ENCODE results near the gene HSP90AA1. TPM values are rescaled to one million over a fixed set of nuclear protein-coding genes. Genes with fewer than 3 reads are reported as not detected.
A peak's percentile ranks its signal among the peaks of the same experiment; 100 is the strongest.

The HSP90AA1 gene
- total RNA-seq, 1 experiment from 2014 or later, result 116 TPM

DNA sequence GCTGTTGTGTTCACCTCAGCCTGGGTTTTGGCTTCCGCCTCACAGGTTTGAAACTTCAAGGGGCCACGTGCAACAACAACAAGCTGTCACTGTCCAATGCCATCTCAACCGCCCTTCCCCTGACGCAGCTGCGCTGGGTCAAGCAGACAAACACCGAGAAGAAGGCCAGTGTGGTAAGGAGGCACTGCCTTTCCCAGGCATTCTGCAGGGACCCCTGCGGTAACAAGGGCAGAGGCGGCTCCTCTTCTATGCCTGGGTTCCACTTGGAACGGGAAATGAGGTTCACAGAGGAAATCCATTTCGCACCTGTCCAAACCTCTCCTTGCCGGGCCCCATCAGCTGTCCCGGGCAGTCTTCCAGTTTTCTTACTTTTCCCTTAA, 36.8 kb downstream of the HSP90AA1 start:
- in situ Hi-C loops (cut with HindIII; ENCODE audit: low pct_unique_long_range_greater_than_20kb, low sequenced_read_pairs), result no loop called here

DNA sequence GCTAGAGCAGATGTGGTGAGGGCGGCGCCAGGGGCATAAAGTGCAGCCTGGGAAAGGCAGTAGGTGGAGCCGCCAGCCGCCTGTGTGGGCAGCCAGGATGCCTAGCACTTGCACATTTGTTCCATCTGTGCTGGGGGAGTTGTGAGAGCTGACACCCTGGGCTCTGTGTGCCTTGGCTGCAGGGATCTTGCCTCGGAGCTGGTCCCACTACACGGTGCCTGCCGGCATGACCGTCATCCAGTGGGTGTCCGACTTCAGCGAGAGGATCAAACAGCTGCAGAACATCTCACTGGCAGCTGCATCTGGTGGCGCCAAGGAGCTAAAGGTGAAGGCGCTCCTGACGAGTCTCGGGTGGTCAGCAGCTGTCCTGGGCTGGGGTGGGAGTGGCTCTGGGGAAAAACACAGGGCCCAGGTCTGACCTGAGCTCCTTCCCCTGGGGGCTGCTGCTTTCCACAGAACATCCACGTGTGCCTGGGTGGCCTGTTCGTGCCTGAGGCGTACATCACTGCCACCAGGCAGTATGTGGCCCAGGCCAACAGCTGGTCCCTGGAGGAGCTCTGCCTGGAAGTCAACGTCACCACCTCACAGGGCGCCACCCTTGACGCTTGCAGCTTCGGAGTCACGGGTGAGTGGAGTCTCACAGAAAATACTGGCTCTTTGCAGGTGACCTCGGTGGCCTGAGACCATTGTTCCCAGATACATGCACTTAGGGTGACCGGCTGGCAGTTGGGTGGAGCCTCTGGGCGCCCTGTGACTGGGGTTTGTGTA, 37.4 kb downstream of the HSP90AA1 start:
- DNase-seq (ENCODE audit: low read depth), result no peak
- in situ Hi-C loops (cut with HindIII; ENCODE audit: low pct_unique_long_range_greater_than_20kb, low sequenced_read_pairs), result no loop called here

More for the DNA sequence above, 36.8 kb downstream of the HSP90AA1 start:
- no peak for DNase-seq (ENCODE audit: low read depth)

DNA sequence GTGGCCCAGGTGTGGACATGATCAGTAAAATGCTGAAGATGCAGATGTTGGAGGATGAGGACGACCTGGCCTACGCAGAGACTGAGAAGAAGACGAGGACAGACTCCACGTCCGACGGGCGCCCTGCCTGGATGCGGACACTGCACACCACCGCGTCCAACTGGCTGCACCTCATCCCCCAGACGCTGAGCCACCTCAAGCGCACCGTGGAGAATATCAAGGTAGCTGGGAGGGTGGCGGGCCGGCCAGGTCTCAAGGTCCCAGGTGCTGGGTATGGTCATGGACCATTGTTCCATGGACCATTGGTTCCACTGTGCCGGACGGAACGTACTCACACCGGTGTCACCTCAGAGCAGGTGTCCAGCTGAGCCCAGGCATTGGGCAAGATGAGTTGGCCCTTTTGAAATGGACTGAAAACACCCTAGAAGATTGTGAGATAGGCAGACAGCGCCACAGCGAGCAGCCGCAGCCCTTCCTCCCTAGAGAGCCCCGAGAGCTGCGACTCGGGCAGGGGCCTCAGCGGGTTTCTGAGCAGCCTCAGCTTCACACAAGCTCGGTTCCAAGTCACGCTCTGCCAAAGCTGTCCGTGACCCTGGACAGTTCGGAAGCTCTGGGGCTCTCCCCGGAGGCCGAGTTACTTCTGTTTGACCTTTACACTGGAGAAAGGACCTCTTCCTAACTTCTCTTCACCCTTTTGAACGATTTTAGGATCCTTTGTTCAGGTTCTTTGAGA, 38.9 kb downstream of the HSP90AA1 start:
- in situ Hi-C loops (cut with HindIII; ENCODE audit: low pct_unique_long_range_greater_than_20kb, low sequenced_read_pairs), result no loop called here
- no peak for DNase-seq (ENCODE audit: low read depth)

DNA sequence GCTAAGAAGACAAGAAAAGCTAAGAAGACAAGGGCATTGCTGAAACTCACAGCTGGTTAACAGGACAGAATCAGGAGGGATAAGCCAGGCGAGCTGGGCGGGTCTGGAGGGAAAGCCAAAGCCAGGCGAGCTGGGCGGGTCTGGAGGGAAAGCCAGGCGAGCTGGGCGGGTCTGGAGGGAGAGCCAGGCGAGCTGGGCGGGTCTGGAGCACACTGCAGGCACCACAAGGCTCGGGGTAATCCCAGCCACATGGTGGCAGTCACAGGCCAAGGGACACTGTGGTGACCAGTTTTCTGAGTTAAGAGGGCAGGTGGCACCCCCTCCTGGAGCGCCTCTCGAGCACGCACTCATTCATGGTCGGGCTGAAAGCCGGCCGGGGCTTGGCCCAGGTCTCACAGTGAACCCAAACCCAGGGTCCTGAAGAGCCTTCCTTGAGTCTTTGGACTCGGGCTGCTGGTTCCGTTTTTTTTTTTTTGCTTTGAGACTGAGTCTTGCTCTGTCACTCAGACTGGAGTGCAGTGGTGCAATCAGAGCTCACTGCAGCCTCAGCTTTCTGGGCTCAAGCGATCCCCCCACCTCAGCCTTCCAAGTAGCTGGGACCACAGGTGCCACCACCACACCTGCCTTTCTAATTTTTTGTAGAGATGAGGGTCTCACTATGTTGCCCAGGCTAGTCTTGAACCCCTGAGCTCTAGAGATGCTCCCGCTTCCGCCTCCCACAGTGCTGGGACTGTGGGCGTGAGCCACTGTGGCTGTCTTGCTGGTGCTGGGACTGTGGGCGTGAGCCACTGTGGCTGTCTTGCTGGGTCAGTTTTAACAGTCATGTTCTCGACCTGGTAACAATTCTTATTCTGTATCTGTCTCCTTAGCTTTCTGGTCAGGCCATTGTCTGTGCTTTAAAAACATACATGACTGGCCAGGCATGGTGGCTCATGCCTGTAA, 40.2 kb downstream of the HSP90AA1 start:
- in situ Hi-C loops (cut with HindIII; ENCODE audit: low pct_unique_long_range_greater_than_20kb, low sequenced_read_pairs), result no loop called here
- DNase-seq (ENCODE audit: low read depth), result peak; percentile 84

DNA sequence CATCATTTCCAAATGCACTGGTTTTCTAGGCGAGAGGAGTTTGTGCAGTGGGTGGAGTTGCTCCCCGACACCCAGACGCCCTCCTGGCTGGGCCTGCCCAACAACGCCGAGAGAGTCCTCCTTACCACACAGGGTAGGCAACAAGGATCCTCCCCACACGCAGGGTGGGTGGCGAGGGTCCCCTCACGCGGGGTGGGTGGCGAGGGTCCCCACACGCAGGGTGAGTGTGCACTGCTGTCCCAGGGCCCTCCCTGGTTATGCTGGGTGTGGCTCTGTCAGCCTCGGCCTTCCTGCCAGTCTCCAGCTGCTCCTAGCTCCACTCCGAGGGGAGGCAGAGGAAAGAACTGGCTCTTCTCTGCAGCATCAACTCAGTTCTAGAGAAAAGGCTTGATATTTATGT, 42.3 kb downstream of the HSP90AA1 start:
- in situ Hi-C loops (cut with HindIII; ENCODE audit: low pct_unique_long_range_greater_than_20kb, low sequenced_read_pairs), result no loop called here

DNA sequence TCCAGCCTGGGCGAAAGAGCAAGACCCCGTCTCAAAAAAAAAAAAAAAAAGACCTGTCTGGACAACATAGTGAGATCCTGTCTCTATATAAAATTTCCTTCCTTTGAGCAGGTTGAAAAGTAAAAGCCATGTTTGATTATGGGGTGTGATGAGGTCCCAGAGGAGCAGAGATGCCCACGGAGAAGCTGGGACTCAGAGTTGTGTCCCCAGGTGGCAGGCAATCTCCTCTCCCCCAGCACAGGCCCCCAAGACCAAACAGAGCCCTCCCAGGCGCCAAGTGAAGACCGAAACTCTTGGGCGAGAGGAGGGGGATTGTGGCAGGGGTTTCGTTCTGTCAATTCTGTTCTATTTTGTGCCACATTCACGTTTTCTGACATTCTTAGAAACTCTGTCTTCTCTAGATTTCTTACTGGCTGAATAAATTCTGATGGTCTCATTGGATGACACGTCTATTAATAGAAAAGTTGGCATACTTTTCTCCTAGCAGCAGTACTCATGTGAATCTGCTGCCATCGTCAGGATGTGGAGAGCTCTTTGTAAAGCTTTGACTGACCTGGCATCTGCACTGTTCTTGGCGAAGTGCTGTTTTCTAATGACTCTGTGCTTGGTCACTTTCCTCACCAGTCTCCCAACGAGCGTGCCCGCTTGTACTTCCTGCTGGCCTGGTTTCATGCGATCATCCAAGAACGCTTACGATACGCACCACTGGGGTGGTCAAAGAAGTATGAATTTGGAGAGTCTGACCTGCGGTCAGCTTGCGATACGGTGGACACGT, 43.4 kb downstream of the HSP90AA1 start:
- in situ Hi-C loops (cut with HindIII; ENCODE audit: low pct_unique_long_range_greater_than_20kb, low sequenced_read_pairs), result no loop called here
- DNase-seq (ENCODE audit: low read depth), result no peak

More for the DNA sequence above, 42.3 kb downstream of the HSP90AA1 start:
- no peak for DNase-seq (ENCODE audit: low read depth)

DNA sequence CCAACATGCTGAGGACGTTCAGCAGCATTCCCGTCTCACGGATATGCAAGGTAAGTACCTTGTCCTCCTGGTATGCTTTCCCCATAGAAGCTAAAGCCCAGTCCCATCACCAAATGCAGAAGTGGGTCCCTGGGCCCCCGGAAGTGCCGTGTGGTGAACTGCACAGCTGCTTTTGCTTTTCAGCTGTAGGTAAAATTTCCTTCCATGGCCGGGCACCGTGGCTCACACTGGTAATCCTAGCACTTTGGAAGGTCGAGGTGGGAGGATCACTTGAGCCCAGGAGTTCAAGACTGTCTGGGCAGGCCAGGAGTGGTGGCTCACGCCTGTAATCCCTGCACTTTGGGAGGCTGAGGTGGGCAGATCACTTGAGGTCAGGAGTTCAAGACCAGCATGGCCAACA, 44.1 kb downstream of the HSP90AA1 start:
- in situ Hi-C loops (cut with HindIII; ENCODE audit: low pct_unique_long_range_greater_than_20kb, low sequenced_read_pairs), result no loop called here
- DNase-seq (ENCODE audit: low read depth), result no peak

DNA sequence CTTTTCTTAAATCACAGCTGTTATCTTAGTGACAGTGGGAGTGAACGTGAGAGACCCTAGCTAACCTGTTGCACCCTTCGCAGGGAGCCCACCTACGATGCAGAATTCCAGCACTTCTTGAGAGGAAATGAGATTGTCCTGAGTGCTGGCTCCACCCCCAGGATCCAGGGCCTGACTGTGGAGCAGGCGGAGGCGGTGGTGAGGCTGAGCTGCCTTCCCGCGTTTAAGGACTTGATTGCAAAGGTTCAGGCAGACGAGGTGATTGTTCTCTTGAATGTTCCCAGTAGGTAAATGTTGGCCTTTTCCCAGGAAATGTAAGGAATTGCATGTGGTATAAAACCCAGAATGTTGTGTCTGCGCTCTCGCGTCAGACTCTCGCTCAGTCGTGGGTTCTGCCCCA, 46.7 kb downstream of the HSP90AA1 start:
- no peak for DNase-seq (ENCODE audit: low read depth)
- in situ Hi-C loops (cut with HindIII; ENCODE audit: low pct_unique_long_range_greater_than_20kb, low sequenced_read_pairs), result no loop called here

DNA sequence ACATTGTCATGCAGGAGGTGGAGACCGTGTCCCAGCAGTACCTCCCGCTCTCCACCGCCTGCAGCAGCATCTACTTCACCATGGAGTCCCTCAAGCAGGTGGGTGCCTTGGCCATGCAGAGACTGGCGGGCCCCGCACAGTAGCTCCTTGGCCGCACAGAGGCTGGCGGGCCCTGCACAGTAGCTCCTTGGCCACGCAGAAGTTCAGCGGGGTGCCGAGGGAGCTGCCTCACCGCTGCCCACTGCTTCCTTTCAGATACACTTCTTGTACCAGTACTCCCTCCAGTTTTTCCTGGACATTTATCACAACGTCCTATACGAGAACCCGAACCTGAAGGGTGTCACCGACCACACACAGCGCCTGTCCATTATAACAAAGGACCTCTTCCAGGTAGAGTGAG, 47.7 kb downstream of the HSP90AA1 start:
- DNase-seq (ENCODE audit: low read depth), result no peak
- in situ Hi-C loops (cut with HindIII; ENCODE audit: low pct_unique_long_range_greater_than_20kb, low sequenced_read_pairs), result no loop called here

DNA sequence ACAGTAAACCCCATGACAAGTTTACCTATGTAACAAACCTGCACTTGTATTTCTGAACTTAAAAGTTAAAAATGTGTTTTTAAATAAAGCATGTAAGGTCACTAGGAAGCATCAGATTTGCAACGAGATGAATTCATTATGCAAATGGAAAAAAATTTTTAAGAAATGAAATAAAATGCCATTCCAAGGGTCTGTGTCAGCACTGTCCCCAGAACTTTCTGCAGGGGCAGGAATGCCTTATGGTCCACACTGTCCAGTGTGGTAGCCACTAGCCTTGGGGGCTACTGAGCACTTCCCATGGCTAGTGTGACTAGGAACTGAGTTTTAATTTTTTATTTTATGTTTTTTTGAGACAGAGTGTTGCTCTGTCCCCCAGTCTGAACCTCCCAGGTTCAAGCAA, 49.2 kb downstream of the HSP90AA1 start:
- no peak for DNase-seq (ENCODE audit: low read depth)
- in situ Hi-C loops (cut with HindIII; ENCODE audit: low pct_unique_long_range_greater_than_20kb, low sequenced_read_pairs), result no loop called here

DNA sequence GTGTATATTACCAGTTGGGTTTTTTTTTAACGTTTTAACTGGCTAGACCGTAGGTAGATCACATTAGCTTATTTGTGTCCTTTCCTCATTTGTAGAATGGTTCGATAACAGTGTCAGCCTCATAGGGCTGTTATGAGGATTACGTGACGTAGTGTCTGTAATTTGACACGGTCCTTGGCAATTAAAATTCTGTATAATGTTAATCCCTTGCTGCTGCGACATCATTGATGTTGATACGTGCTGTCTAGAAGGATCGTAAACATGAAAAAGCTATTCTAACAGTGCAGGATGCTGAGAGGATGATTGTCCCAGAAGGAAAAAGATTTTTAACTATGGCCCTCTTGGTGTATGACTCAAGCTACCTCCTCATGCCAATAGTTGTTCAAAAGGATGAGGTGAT, 50.9 kb downstream of the HSP90AA1 start:
- no peak for DNase-seq (ENCODE audit: low read depth)
- in situ Hi-C loops (cut with HindIII; ENCODE audit: low pct_unique_long_range_greater_than_20kb, low sequenced_read_pairs), result no loop called here

DNA sequence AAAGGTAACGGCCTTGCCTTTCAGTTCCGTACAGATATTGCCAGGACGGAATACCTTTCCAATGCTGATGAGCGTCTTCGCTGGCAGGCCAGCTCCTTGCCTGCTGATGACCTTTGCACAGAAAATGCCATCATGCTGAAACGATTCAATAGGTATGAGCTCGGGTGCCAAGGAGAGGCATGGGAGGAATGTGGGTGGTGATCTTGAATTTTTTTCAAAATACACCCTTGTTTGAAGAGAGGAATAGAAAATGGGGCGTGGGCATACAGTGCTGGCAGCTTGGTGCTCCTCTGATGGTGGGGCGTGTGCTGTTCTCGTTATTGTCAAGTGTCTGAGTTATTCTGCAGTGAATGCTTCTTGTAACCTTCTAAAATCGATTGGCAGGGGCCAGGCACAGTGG, 52.5 kb downstream of the HSP90AA1 start:
- DNase-seq (ENCODE audit: low read depth), result no peak
- in situ Hi-C loops (cut with HindIII; ENCODE audit: low pct_unique_long_range_greater_than_20kb, low sequenced_read_pairs), result no loop called here

DNA sequence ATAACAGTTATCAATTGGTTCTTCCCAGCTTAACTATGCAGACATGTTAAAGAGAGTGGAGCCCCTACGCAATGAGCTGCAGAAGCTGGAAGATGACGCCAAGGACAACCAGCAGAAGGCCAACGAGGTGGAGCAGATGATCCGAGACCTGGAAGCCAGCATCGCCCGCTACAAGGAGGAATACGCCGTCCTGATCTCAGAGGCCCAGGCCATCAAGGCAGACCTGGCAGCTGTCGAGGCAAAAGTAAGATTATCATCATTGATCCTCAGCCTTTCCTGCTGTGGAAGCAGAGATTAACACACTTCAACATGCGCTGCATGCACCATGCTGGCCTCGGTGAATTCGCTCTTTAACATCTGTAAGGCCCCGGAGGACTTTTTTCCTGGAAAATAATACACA, 53.6 kb downstream of the HSP90AA1 start:
- no peak for DNase-seq (ENCODE audit: low read depth)
- in situ Hi-C loops (cut with HindIII; ENCODE audit: low pct_unique_long_range_greater_than_20kb, low sequenced_read_pairs), result no loop called here

Other genes starting within 250 kb of the HSP90AA1 start
- gene DYNC1H1, start 122.5 kb downstream of the HSP90AA1 start, total RNA-seq (2014; rRNA removed; shearing (Covaris generic); ENCODE audit: low replicate concordance), result 95.9 and 155 TPM in 2 replicates
- 17.0 and 30.0 TPM in 2 replicates for gene WDR20, start 52.9 kb upstream of the HSP90AA1 start, total RNA-seq (2014; rRNA removed; shearing (Covaris generic); ENCODE audit: low replicate concordance)
- 41.9 and 116 TPM in 2 replicates for gene MOK, start 218.1 kb upstream of the HSP90AA1 start, total RNA-seq (2014; rRNA removed; shearing (Covaris generic); ENCODE audit: low replicate concordance)
- 7.5 and 11.5 TPM in 2 replicates for gene ZNF839, start 232.7 kb upstream of the HSP90AA1 start, total RNA-seq (2014; rRNA removed; shearing (Covaris generic); ENCODE audit: low replicate concordance)

All from Caki2 (cell line).